ENCODE measurements around the gene COL4A2.
"Not testable (repeated sequence)": the region's sequence is repeated elsewhere in the genome, so short reads cannot be mapped to it uniquely, and the experiment has no call there.

The COL4A2 gene

GRCh38 chr13:110484290-110485048 is 177.4 kb downstream of the COL4A2 start:
- H3K9ac ChIP-seq (ENCODE audit: low read length), result no peak overlapping the region
- no peaks in the 10 kb centered on the region for H3K4me1 ChIP-seq (ENCODE audit: insufficient read depth, low read length)
- H3K27me3 ChIP-seq (ENCODE audit: control insufficient read depth in 1 of 2, insufficient read depth in 2 of 2, low read length in 2 of 2), result no peaks in the 10 kb centered on the region
- H3K4me3 ChIP-seq (ENCODE audit: low read depth in 1 of 2, low read length in 2 of 2), result no peak overlapping the region
- no peak overlapping the region for H3K27ac ChIP-seq (ENCODE audit: low read depth, low read length)
- peaks cover 85% of the 10 kb centered on the region for H3K36me3 ChIP-seq (ENCODE audit: insufficient read depth, low read length)
- H3K9me3 ChIP-seq (ENCODE audit: low read length), result no peaks in the 10 kb centered on the region

- H3K9ac ChIP-seq (ENCODE audit: low read length), result no peak overlapping the region
- H3K4me3 ChIP-seq (ENCODE audit: low read depth in 1 of 2, low read length in 2 of 2), result no peak overlapping the region
- H3K4me1 ChIP-seq (ENCODE audit: insufficient read depth, low read length), result no peaks in the 10 kb centered on the region
- H3K27me3 ChIP-seq (ENCODE audit: control insufficient read depth in 1 of 2, insufficient read depth in 2 of 2, low read length in 2 of 2), result no peaks in the 10 kb centered on the region
- no peaks in the 10 kb centered on the region for H3K9me3 ChIP-seq (ENCODE audit: low read length)
- peaks cover 85% of the 10 kb centered on the region for H3K36me3 ChIP-seq (ENCODE audit: insufficient read depth, low read length)
- no peak overlapping the region for H3K27ac ChIP-seq (ENCODE audit: low read depth, low read length)
Measured at GRCh38 chr13:110485604-110486003, 178.5 kb downstream of the COL4A2 start.

- no peaks in the 10 kb centered on the region for H3K9me3 ChIP-seq (ENCODE audit: low read length)
- H3K4me1 ChIP-seq (ENCODE audit: insufficient read depth, low read length), result no peaks in the 10 kb centered on the region
- no peak overlapping the region for H3K27ac ChIP-seq (ENCODE audit: low read depth, low read length)
- H3K27me3 ChIP-seq (ENCODE audit: control insufficient read depth in 1 of 2, insufficient read depth in 2 of 2, low read length in 2 of 2), result no peaks in the 10 kb centered on the region
- H3K4me3 ChIP-seq (ENCODE audit: low read depth in 1 of 2, low read length in 2 of 2), result no peak overlapping the region
- H3K36me3 ChIP-seq (ENCODE audit: insufficient read depth, low read length), result peaks cover 89% of the 10 kb centered on the region
- H3K9ac ChIP-seq (ENCODE audit: low read length), result no peak overlapping the region
Measured at GRCh38 chr13:110486061-110486715, 179.1 kb downstream of the COL4A2 start.

GRCh38 chr13:110486880-110487279 is 179.8 kb downstream of the COL4A2 start:
- not testable (repeated sequence) for H3K9ac ChIP-seq (ENCODE audit: low read length)

GRCh38 chr13:110490009-110490770 is 183.1 kb downstream of the COL4A2 start:
- H3K4me3 ChIP-seq (ENCODE audit: low read depth in 1 of 2, low read length in 2 of 2), result no peak overlapping the region
- no peak overlapping the region for H3K9ac ChIP-seq (ENCODE audit: low read length)
- H3K27me3 ChIP-seq (ENCODE audit: control insufficient read depth in 1 of 2, insufficient read depth in 2 of 2, low read length in 2 of 2), result no peaks in the 10 kb centered on the region
- H3K27ac ChIP-seq (ENCODE audit: low read depth, low read length), result no peak overlapping the region
- H3K36me3 ChIP-seq (ENCODE audit: insufficient read depth, low read length), result peaks cover 91% of the 10 kb centered on the region
- no peaks in the 10 kb centered on the region for H3K4me1 ChIP-seq (ENCODE audit: insufficient read depth, low read length)
- H3K9me3 ChIP-seq (ENCODE audit: low read length), result no peaks in the 10 kb centered on the region

More at GRCh38 chr13:110486880-110487279, 179.8 kb downstream of the COL4A2 start:
- H3K27me3 ChIP-seq (ENCODE audit: control insufficient read depth in 1 of 2, insufficient read depth in 2 of 2, low read length in 2 of 2); H3K4me1 ChIP-seq (ENCODE audit: insufficient read depth, low read length); H3K9me3 ChIP-seq (ENCODE audit: low read length); H3K4me3 ChIP-seq (ENCODE audit: low read depth in 1 of 2, low read length in 2 of 2); H3K27ac ChIP-seq (ENCODE audit: low read depth, low read length): not testable (repeated sequence)
- peaks cover 90% of the 10 kb centered on the region for H3K36me3 ChIP-seq (ENCODE audit: insufficient read depth, low read length)

GRCh38 chr13:110491869-110492678 is 185.0 kb downstream of the COL4A2 start:
- Histone ChIP-seq H3K4me1 (ENCODE audit: insufficient read depth, low read length) (no peaks in the 10 kb centered on the region), H3K9me3 (ENCODE audit: low read length) (no peaks in the 10 kb centered on the region), H3K4me3 (ENCODE audit: low read depth in 1 of 2, low read length in 2 of 2) (no peak overlapping the region), H3K27me3 (ENCODE audit: control insufficient read depth in 1 of 2, insufficient read depth in 2 of 2, low read length in 2 of 2) (no peaks in the 10 kb centered on the region), H3K27ac (ENCODE audit: low read depth, low read length) (no peak overlapping the region), H3K36me3 (ENCODE audit: insufficient read depth, low read length) (peaks cover 95% of the 10 kb centered on the region), H3K9ac (ENCODE audit: low read length) (no peak overlapping the region)

GRCh38 chr13:110492679-110493593 is 185.9 kb downstream of the COL4A2 start:
- Histone ChIP-seq H3K9me3 (ENCODE audit: low read length) (no peaks in the 10 kb centered on the region), H3K27ac (ENCODE audit: low read depth, low read length) (no peak overlapping the region), H3K36me3 (ENCODE audit: insufficient read depth, low read length) (peaks cover 97% of the 10 kb centered on the region), H3K4me3 (ENCODE audit: low read depth in 1 of 2, low read length in 2 of 2) (no peak overlapping the region), H3K9ac (ENCODE audit: low read length) (no peak overlapping the region), H3K4me1 (ENCODE audit: insufficient read depth, low read length) (no peaks in the 10 kb centered on the region), H3K27me3 (ENCODE audit: control insufficient read depth in 1 of 2, insufficient read depth in 2 of 2, low read length in 2 of 2) (no peaks in the 10 kb centered on the region)

- Histone ChIP-seq H3K4me3 (ENCODE audit: low read depth in 1 of 2, low read length in 2 of 2) (no peak overlapping the region), H3K27me3 (ENCODE audit: control insufficient read depth in 1 of 2, insufficient read depth in 2 of 2, low read length in 2 of 2) (no peaks in the 10 kb centered on the region), H3K36me3 (ENCODE audit: insufficient read depth, low read length) (peaks cover 98% of the 10 kb centered on the region), H3K4me1 (ENCODE audit: insufficient read depth, low read length) (no peaks in the 10 kb centered on the region), H3K9ac (ENCODE audit: low read length) (no peak overlapping the region), H3K27ac (ENCODE audit: low read depth, low read length) (no peak overlapping the region), H3K9me3 (ENCODE audit: low read length) (no peaks in the 10 kb centered on the region)
Measured at GRCh38 chr13:110493613-110494012, 186.5 kb downstream of the COL4A2 start.

GRCh38 chr13:110495376-110495775 is 188.3 kb downstream of the COL4A2 start:
- Histone ChIP-seq H3K4me1 (ENCODE audit: insufficient read depth, low read length) (no peaks in the 10 kb centered on the region), H3K9ac (ENCODE audit: low read length) (no peak overlapping the region), H3K36me3 (ENCODE audit: insufficient read depth, low read length) (peaks cover 98% of the 10 kb centered on the region), H3K27me3 (ENCODE audit: control insufficient read depth in 1 of 2, insufficient read depth in 2 of 2, low read length in 2 of 2) (no peaks in the 10 kb centered on the region), H3K27ac (ENCODE audit: low read depth, low read length) (no peak overlapping the region), H3K4me3 (ENCODE audit: low read depth in 1 of 2, low read length in 2 of 2) (no peak overlapping the region), H3K9me3 (ENCODE audit: low read length) (no peaks in the 10 kb centered on the region)

GRCh38 chr13:110495881-110496280 is 188.8 kb downstream of the COL4A2 start:
- no peak overlapping the region for H3K27ac ChIP-seq (ENCODE audit: low read depth, low read length)
- H3K9me3 ChIP-seq (ENCODE audit: low read length), result no peaks in the 10 kb centered on the region
- peaks cover 98% of the 10 kb centered on the region for H3K36me3 ChIP-seq (ENCODE audit: insufficient read depth, low read length)
- H3K9ac ChIP-seq (ENCODE audit: low read length), result no peak overlapping the region
- no peaks in the 10 kb centered on the region for H3K27me3 ChIP-seq (ENCODE audit: control insufficient read depth in 1 of 2, insufficient read depth in 2 of 2, low read length in 2 of 2)
- H3K4me3 ChIP-seq (ENCODE audit: low read depth in 1 of 2, low read length in 2 of 2), result no peak overlapping the region
- no peaks in the 10 kb centered on the region for H3K4me1 ChIP-seq (ENCODE audit: insufficient read depth, low read length)
